ENCODE data around the gene MACROD2. TPM values are rescaled to one million over a fixed set of nuclear protein-coding genes. Genes with fewer than 3 reads are reported as not detected.
A peak's percentile ranks its signal among the peaks of the same experiment; 100 is the strongest.

MACROD2 gene
- total and polyA plus RNA-seq, 4 donors: 13.0 to 67.1 (median 20.7) TPM

- Histone ChIP-seq H3K36me3 (ENCODE audit: control insufficient read depth in 4 of 4, insufficient read depth in 4 of 4, low read length in 4 of 4) (no peaks in the 10 kb centered on the region), H3K27me3 (ENCODE audit: control insufficient read depth in 3 of 3, insufficient read depth in 3 of 3, low read length in 2 of 3) (no peaks in the 10 kb centered on the region), H3K4me1 (ENCODE audit: control insufficient read depth in 5 of 5, insufficient read depth in 5 of 5, low read length in 5 of 5) (peaks cover 0 to 4% (median 0%) of the 10 kb centered on the region in 5 donors), H3K27ac (ENCODE audit: low read depth in 1 of 2, low read length in 1 of 2) (no peak overlapping the region), H3K9me3 (ENCODE audit: control insufficient read depth in 4 of 4, insufficient read depth in 3 of 4, low read length in 3 of 4) (no peaks in the 10 kb centered on the region), H3K4me3 (no peak overlapping the region), H3K9ac (ENCODE audit: insufficient read depth in 1 of 2, low read length in 2 of 2) (no peak overlapping the region)
- ATAC-seq (ENCODE audit: insufficient read depth, low FRiP score) (peak; percentile 38), DNase-seq (no peak)
- WGBS, 2 donors: 71 to 82% methylated on average over 3 of the region's 3 CpGs
- TF ChIP-seq CTCF (IDR thresholded peaks at IDR 0.05; ENCODE audit: control extremely low read depth, extremely low read depth): no peak
These were observed 789.9 kb downstream of the MACROD2 start for GRCh38 chr20:14785065-14785743.

- Histone ChIP-seq H3K9me3 (ENCODE audit: control insufficient read depth in 4 of 4, insufficient read depth in 3 of 4, low read length in 3 of 4) (no peaks in the 10 kb centered on the region), H3K4me1 (ENCODE audit: control insufficient read depth in 5 of 5, insufficient read depth in 5 of 5, low read length in 5 of 5) (peaks cover 0 to under 1% (median 0%) of the 10 kb centered on the region in 5 donors), H3K9ac (ENCODE audit: insufficient read depth in 1 of 2, low read length in 2 of 2) (no peak overlapping the region), H3K36me3 (ENCODE audit: control insufficient read depth in 4 of 4, insufficient read depth in 4 of 4, low read length in 4 of 4) (no peaks in the 10 kb centered on the region), H3K4me3 (no peak overlapping the region), H3K27me3 (ENCODE audit: control insufficient read depth in 3 of 3, insufficient read depth in 3 of 3, low read length in 2 of 3) (no peaks in the 10 kb centered on the region), H3K27ac (ENCODE audit: low read depth in 1 of 2, low read length in 1 of 2) (no peak overlapping the region)
- WGBS, 2 donors: 91% methylated on average over 2 of the region's 2 CpGs
- ATAC-seq (ENCODE audit: insufficient read depth, low FRiP score) (no peak), DNase-seq (no peak)
- no peak for TF ChIP-seq CTCF (IDR thresholded peaks at IDR 0.05; ENCODE audit: control extremely low read depth, extremely low read depth)
These were observed 794.9 kb downstream of the MACROD2 start for GRCh38 chr20:14790190-14790589.

- H3K36me3 ChIP-seq (ENCODE audit: control insufficient read depth in 4 of 4, insufficient read depth in 4 of 4, low read length in 4 of 4): no peaks in the 10 kb centered on the region
- H3K9me3 ChIP-seq (ENCODE audit: control insufficient read depth in 4 of 4, insufficient read depth in 3 of 4, low read length in 3 of 4): no peaks in the 10 kb centered on the region
- ATAC-seq (ENCODE audit: insufficient read depth, low FRiP score) (no peak), DNase-seq (peak in 1 of 3 donors; percentile 27)
- no peak overlapping the region for H3K9ac ChIP-seq (ENCODE audit: insufficient read depth in 1 of 2, low read length in 2 of 2)
- no peaks in the 10 kb centered on the region for H3K4me1 ChIP-seq (ENCODE audit: control insufficient read depth in 5 of 5, insufficient read depth in 5 of 5, low read length in 5 of 5)
- WGBS, 2 donors: 62 to 73% methylated on average over 10 of the region's 10 CpGs
- no peak for TF ChIP-seq CTCF (IDR thresholded peaks at IDR 0.05; ENCODE audit: control extremely low read depth, extremely low read depth)
- no peaks in the 10 kb centered on the region for H3K27me3 ChIP-seq (ENCODE audit: control insufficient read depth in 3 of 3, insufficient read depth in 3 of 3, low read length in 2 of 3)
- no peak overlapping the region for H3K27ac ChIP-seq (ENCODE audit: low read depth in 1 of 2, low read length in 1 of 2)
- H3K4me3 ChIP-seq: no peak overlapping the region
These were observed 795.7 kb downstream of the MACROD2 start for GRCh38 chr20:14790771-14791620.

Measured in lung (tissue), 12 donors.